Endothelial cell of umbilical vein (primary cell): Measurements from ENCODE around the gene NCK1. TPM values are rescaled to one million over a fixed set of nuclear protein-coding genes. Genes with fewer than 3 reads are reported as not detected.

ENCODE experiments used
- BruUV-seq: library from RNA; stranded (reverse); fragments of 400-500 nt; replicated peaks from 2 replicates; lab custom pipeline; 2021; lab: Mats Ljungman, UMichigan
- CTCF ChIA-PET: fragments of 300-600, 350-600 bp; sonication (Branson Sonifier 250); formaldehyde crosslinking; loops from one replicate; lab custom pipeline; 2021; ENCODE audit warnings: antibody characterized with exemption, inconsistent platforms; lab: Charles Lee
- POLR2A ChIA-PET: fragments of 300-600, 350-600 bp; sonication (Branson Sonifier 250); formaldehyde crosslinking; loops from one replicate; lab custom pipeline; 2021; ENCODE audit warnings: antibody characterized with exemption, inconsistent platforms; lab: Charles Lee
- DNase-seq: peaks from one replicate; pipeline ENCODE4 v3.0.0-alpha.2; 2011; ENCODE audit warnings: low read depth, low spot score
- FAIRE-seq: peaks from 2 replicates; lab custom pipeline; 2011; peaks lifted over from hg19 to GRCh38; lab: Jason Lieb, UNC
- H2AFZ ChIP-seq: 2 replicates; pipeline ENCODE4 v1.6.0; 2012; ENCODE audit warnings: low read depth, low read length, control low read depth, inconsistent platforms
- H3K27ac ChIP-seq: 2 replicates; pipeline ENCODE4 v1.5.1; 2011; ENCODE audit warnings: low read depth, mild to moderate bottlenecking, control low read depth, low read length, moderate library complexity; ENCODE audit not compliant: insufficient read depth
- H3K27me3 ChIP-seq, 2 experiments: 2 replicates each; pipeline versions ENCODE4 v1.6.0 to v1.6.1; 2011; ENCODE audit warnings: low read length in 2 of 2, mixed read lengths in 1 of 2; ENCODE audit not compliant: control insufficient read depth in 2 of 2, insufficient read depth in 2 of 2
- H3K36me3 ChIP-seq, 2 experiments: 2 replicates in 1 of 2; 3 replicates in 1 of 2; pipeline ENCODE4 v1.5.1; 2011; ENCODE audit warnings: low read length in 2 of 2, mild to moderate bottlenecking in 1 of 2, moderate library complexity in 1 of 2; ENCODE audit not compliant: control insufficient read depth in 2 of 2, insufficient read depth in 2 of 2; ENCODE audit errors: extremely low read depth in 1 of 2
- H3K4me1 ChIP-seq: 3 replicates; pipeline ENCODE4 v1.5.1; 2011; ENCODE audit warnings: mild to moderate bottlenecking, low read length; ENCODE audit not compliant: control insufficient read depth, insufficient read depth; ENCODE audit errors: extremely low read depth
- H3K4me2 ChIP-seq: 2 replicates; pipeline ENCODE4 v1.6.1; 2011; ENCODE audit warnings: low read length, control low read depth, mixed read lengths; ENCODE audit not compliant: insufficient read depth
- H3K4me3 ChIP-seq, 3 experiments: fragments of 200-600 bp in 1 of 3; sonication (generic), shearing (Covaris generic) in 1 of 3; replicated peaks in 1 of 3; 2 replicates each; pipeline ENCODE4 v1.5.1; 2011 to 2016; ENCODE audit warnings: control low read depth in 3 of 3, low read length in 3 of 3, mild to moderate bottlenecking in 2 of 3, inconsistent platforms in 1 of 3, low read depth in 1 of 3, moderate library complexity in 1 of 3; ENCODE audit not compliant: insufficient read depth in 1 of 3
- H3K79me2 ChIP-seq: 2 replicates; pipeline ENCODE4 v1.6.0; 2012; ENCODE audit warnings: low read length, inconsistent platforms; ENCODE audit not compliant: control insufficient read depth, insufficient read depth
- H3K9ac ChIP-seq: replicated peaks from 2 replicates; pipeline ENCODE3; 2011; ENCODE audit warnings: low read length, control low read depth; ENCODE audit not compliant: insufficient read depth; ENCODE audit errors: extremely low read depth
- H3K9me1 ChIP-seq: replicated peaks from 3 replicates; pipeline ENCODE4 v1.6.0; 2011; ENCODE audit warnings: mild to moderate bottlenecking, low read length; ENCODE audit not compliant: control insufficient read depth, insufficient read depth; ENCODE audit errors: extremely low read depth
- H3K9me3 ChIP-seq: replicated peaks from 2 replicates; pipeline ENCODE4 v1.5.1; 2012; ENCODE audit warnings: low read length, inconsistent platforms; ENCODE audit not compliant: control insufficient read depth, insufficient read depth
- H4K20me1 ChIP-seq: replicated peaks from 2 replicates; pipeline ENCODE3; 2011; ENCODE audit warnings: mild to moderate bottlenecking, low read length; ENCODE audit not compliant: control insufficient read depth, insufficient read depth; ENCODE audit errors: extremely low read depth
- CTCF ChIP-seq, 2 donors: IDR thresholded peaks; 1 replicate in 1 of 2; 2 replicates in 1 of 2; pipeline ENCODE4 v1.5.1; 2011; ENCODE audit warnings: low read length in 2 of 2, mild to moderate bottlenecking in 2 of 2, moderate library complexity in 2 of 2, control low read depth in 1 of 2, inconsistent platforms in 1 of 2, low read depth in 1 of 2; ENCODE audit not compliant: insufficient read depth in 1 of 2; ENCODE audit errors: extremely low read depth in 1 of 2
- EZH2 ChIP-seq: IDR thresholded peaks from 2 replicates; pipeline ENCODE4 v1.6.1; 2012; ENCODE audit warnings: borderline replicate concordance, low read depth, mild to moderate bottlenecking, moderate library complexity, low read length, inconsistent platforms; ENCODE audit not compliant: severe bottlenecking
- FOS ChIP-seq: IDR thresholded peaks from 2 replicates; pipeline ENCODE4 v1.6.1; 2011; ENCODE audit warnings: mild to moderate bottlenecking, low read length, moderate library complexity, borderline replicate concordance; ENCODE audit not compliant: insufficient read depth
- GATA2 ChIP-seq: IDR thresholded peaks from 2 replicates; pipeline ENCODE4 v1.7.0; 2011; ENCODE audit warnings: low read depth, mild to moderate bottlenecking, moderate library complexity, mixed read lengths, low read length; ENCODE audit not compliant: insufficient read length, insufficient read depth
- JUN ChIP-seq: IDR thresholded peaks from 2 replicates; pipeline ENCODE4 v1.6.1; 2011; ENCODE audit warnings: borderline replicate concordance, low read depth; ENCODE audit not compliant: insufficient read length, insufficient read depth
- MYC ChIP-seq: IDR thresholded peaks from one replicate; pipeline ENCODE4 v1.6.1; 2011; ENCODE audit warnings: mild to moderate bottlenecking, low read depth, low read length
- POLR2A ChIP-seq: IDR thresholded peaks from 2 replicates; pipeline ENCODE4 v1.6.1; 2012; ENCODE audit warnings: low read depth, mild to moderate bottlenecking, control low read depth, low read length
- POLR2AphosphoS5 ChIP-seq: IDR thresholded peaks from 2 replicates; pipeline ENCODE4 v1.6.1; 2012; ENCODE audit warnings: low read depth, mild to moderate bottlenecking, control low read depth, low read length, moderate library complexity; ENCODE audit not compliant: insufficient read depth
- dilution Hi-C: fragments of 300-500 bp; cut with MboI; formaldehyde crosslinking; loops from one replicate; pipeline ENCODE4 v1.15.0; 2019; ENCODE audit warnings: low sequenced_read_pairs; ENCODE audit not compliant: extremely low pct_ligation_motif_present
- intact Hi-C: fragments of 100-400 bp; cut with micrococcal nuclease; formaldehyde crosslinking; loops from one replicate; pipeline ENCODE4 v1.10.0; 2022
- polyA plus RNA-seq, 4 experiments: library from polyadenylated mRNA; depleted of rRNA in 3 of 4; stranded (reverse) in 3 of 4; unstranded in 1 of 4; fragments of >200 nt; gene quantifications; 2 replicates each; pipeline versions ENCODE4 v1.2.1 to v1.2.3, GENCODE V29; 2011 to 2012; ENCODE audit warnings: missing spikeins in 1 of 4
- total RNA-seq: library from RNA; stranded (reverse); gene quantifications from 2 replicates; pipeline ENCODE4 v1.2.3, GENCODE V29; 2021
- TF ChIP-seq, protein P1 (sequence below): IDR thresholded peaks from 2 replicates; pipeline ENCODE4 v1.6.1; 2011; ENCODE audit not compliant: insufficient read depth, insufficient read length

The NCK1 gene
- total and polyA plus RNA-seq, 2 donors (not counting 3 experiments of a cell fraction or from before 2014, with no cell fraction given) = 19.3 to 52.2 TPM

DNA sequence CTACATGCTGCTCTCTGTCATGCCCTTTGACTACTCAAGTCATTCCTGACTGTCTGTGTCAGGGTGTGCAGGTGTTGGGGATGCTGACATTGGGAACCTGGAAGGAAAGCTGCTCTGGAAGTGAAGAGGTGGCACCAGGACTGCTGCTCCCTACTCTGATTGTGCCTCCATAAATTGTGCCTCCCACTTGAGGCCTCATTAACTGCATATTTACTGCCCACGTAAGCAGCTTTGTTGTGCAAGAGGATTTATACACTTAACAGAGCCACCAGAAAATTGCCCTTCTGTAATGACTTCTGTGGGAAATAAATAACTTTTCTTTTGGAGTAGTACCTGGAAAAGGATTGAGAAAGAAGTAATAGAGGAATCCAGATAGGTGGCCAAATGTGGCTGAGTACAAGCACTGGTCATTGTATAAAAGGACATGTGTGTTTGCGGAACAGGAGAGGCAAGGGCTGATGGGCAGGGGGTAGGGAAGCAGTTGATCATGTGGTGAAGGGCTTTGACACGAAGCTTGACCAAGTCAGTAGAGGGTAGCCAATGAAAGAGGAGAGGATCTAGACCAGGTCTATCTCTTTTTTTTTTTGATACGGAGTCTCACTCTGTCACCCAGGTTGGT is 120.6 kb downstream of the NCK1 start:
- dilution Hi-C loops = no loop called here
- FAIRE-seq = no peak
- Histone ChIP-seq H3K9ac (no peak overlapping the region), H3K4me2 (no peak overlapping the region), H3K27ac (no peak overlapping the region), H3K9me3 (no peaks in the 10 kb centered on the region), H3K36me3 (no peaks in the 10 kb centered on the region), H2AFZ (no peak overlapping the region), H3K4me3 (no peak overlapping the region), H3K9me1 (no peaks in the 10 kb centered on the region), H3K4me1 (no peaks in the 10 kb centered on the region), H4K20me1 (no peaks in the 10 kb centered on the region), H3K79me2 (no peaks in the 10 kb centered on the region), H3K27me3 (no peaks in the 10 kb centered on the region)
- BruUV-seq = no TSS peak
- no peak for DNase-seq
- TF ChIP-seq, protein P1, sequence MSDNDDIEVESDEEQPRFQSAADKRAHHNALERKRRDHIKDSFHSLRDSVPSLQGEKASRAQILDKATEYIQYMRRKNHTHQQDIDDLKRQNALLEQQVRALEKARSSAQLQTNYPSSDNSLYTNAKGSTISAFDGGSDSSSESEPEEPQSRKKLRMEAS = no peak
- no peak for TF ChIP-seq GATA2
- no peak for TF ChIP-seq MYC
- no peak for TF ChIP-seq CTCF (IDR thresholded peaks at IDR 0.05; ENCODE audit: extremely low read depth in 1 of 2, insufficient read depth in 1 of 2, low read depth in 1 of 2, low read length in 2 of 2)
- TF ChIP-seq POLR2A = no peak
- no peak for TF ChIP-seq JUN
- TF ChIP-seq POLR2AphosphoS5 = no peak
- no peak for TF ChIP-seq FOS
- no peak for TF ChIP-seq EZH2
- CTCF ChIA-PET = interaction anchor here (1.6 kb wide), 1 partner anchor 230 kb away, joined by 5 read pairs; the partner anchor contains the start of gene STAG1
- intact Hi-C loops = no loop called here
- POLR2A ChIA-PET = no interaction called here
